GM13976 (cell line): ENCODE data around the gene SLC5A9.

ENCODE experiments used
- DNase-seq: peaks from one replicate; pipeline ENCODE4 v3.0.0; 2012; ENCODE audit warnings: low spot score
- CTCF ChIP-seq: IDR thresholded peaks from 2 replicates; pipeline ENCODE4 v1.5.1; 2012; ENCODE audit warnings: borderline replicate concordance, mild to moderate bottlenecking; ENCODE audit not compliant: insufficient read depth; ENCODE audit errors: extremely low read depth, missing control alignments, control extremely low read depth
- in situ Hi-C: fragments of 300-500 bp; cut with MboI; formaldehyde crosslinking; loops from one replicate; pipeline ENCODE4 v1.12.0; 2022; ENCODE audit warnings: low sequenced_read_pairs, mixed read lengths, inconsistent platforms; ENCODE audit not compliant: unreplicated experiment

SLC5A9 gene

GRCh38 chr1:48248356-48248755, 25.8 kb downstream of the SLC5A9 start:
- no peak for TF ChIP-seq CTCF
- DNase-seq, result no peak
- in situ Hi-C loops, result no loop called here

- in situ Hi-C loops, result no loop called here
- DNase-seq, result no peak
- no peak for TF ChIP-seq CTCF
Measured at GRCh38 chr1:48249868-48250267, 27.4 kb downstream of the SLC5A9 start.

GRCh38 chr1:48250572-48250971, 28.1 kb downstream of the SLC5A9 start:
- in situ Hi-C loops, result no loop called here
- no peak for TF ChIP-seq CTCF
- DNase-seq, result no peak

GRCh38 chr1:48251323-48251722, 28.8 kb downstream of the SLC5A9 start:
- TF ChIP-seq CTCF, result no peak
- DNase-seq, result no peak
- in situ Hi-C loops, result no loop called here

- TF ChIP-seq CTCF, result no peak
- in situ Hi-C loops, result no loop called here
- DNase-seq, result no peak
Measured at GRCh38 chr1:48251821-48252220, 29.3 kb downstream of the SLC5A9 start.

- no peak for TF ChIP-seq CTCF
- in situ Hi-C loops, result no loop called here
- no peak for DNase-seq
Measured at GRCh38 chr1:48254254-48254653, 31.7 kb downstream of the SLC5A9 start.

GRCh38 chr1:48258106-48258505, 35.6 kb downstream of the SLC5A9 start:
- DNase-seq, result no peak
- TF ChIP-seq CTCF, result no peak
- in situ Hi-C loops, result no loop called here
